BLaER1 treated with 17β-estradiol and CSF1 and Interleukin-3, amounts not matched to agents 10 nM and 100 nM (cell line): Measurements from ENCODE around the gene PPP1CA.
A peak's percentile ranks its signal among the peaks of the same experiment; 100 is the strongest.

ENCODE experiments used
- H3K27ac ChIP-seq, 11 experiments: shearing (Covaris generic); formaldehyde crosslinking; 2 replicates each; pipeline ENCODE4 v1.8.1; 2022
- H3K27me3 ChIP-seq, 11 experiments: shearing (Covaris generic); formaldehyde crosslinking; 2 replicates each; pipeline ENCODE4 v1.8.1; 2022
- H3K36me3 ChIP-seq, 11 experiments: shearing (Covaris generic); formaldehyde crosslinking; 2 replicates each; pipeline ENCODE4 v1.8.1; 2022
- H3K4me1 ChIP-seq, 10 experiments: shearing (Covaris generic); formaldehyde crosslinking; 2 replicates each; pipeline ENCODE4 v1.8.1; 2022
- H3K4me2 ChIP-seq, 11 experiments: shearing (Covaris generic); formaldehyde crosslinking; 2 replicates each; pipeline ENCODE4 v1.8.1; 2022
- H3K4me3 ChIP-seq, 10 experiments: shearing (Covaris generic); formaldehyde crosslinking; 2 replicates each; pipeline ENCODE4 v1.8.1; 2022
- H3K9ac ChIP-seq, 11 experiments: shearing (Covaris generic); formaldehyde crosslinking; 2 replicates each; pipeline ENCODE4 v1.8.1; 2022
- H3K9me3 ChIP-seq, 11 experiments: shearing (Covaris generic); formaldehyde crosslinking; replicated peaks in 1 of 11; 2 replicates each; pipeline ENCODE4 v1.8.1; 2022
- H4K20me1 ChIP-seq, 11 experiments: shearing (Covaris generic); formaldehyde crosslinking; 2 replicates each; pipeline ENCODE4 v1.8.1; 2022
- Cebpa-rat ChIP-seq, 11 experiments: shearing (Covaris generic); IDR thresholded peaks; 2 replicates each; pipeline ENCODE4 v1.8.1; 2022

Gene PPP1CA

DNA sequence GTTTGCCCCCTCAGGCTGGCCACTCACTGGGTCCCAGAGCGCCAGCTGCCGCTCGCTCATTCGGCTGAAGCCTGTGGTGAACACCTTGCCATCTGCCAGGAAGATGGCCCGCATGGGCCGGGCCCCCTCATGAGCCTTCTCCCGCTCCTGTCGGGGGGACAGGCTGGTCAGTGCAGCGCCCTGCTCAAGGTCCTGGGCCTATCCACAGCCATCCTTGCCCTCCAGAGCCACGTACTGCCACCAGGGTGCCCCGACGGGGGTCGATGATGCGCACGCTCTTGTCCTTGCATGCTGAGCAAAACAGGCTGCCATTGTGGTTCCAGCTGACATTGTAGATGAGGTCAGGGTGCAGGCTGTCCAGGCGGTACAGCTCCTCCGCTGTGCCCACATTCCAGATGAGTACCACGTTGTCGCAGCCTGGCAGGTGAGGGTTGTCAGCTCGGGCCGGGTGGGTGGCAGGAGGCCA lies 39.5 kb upstream of the PPP1CA start:
- Histone ChIP-seq H3K4me3 (peak overlapping the region in 5 of 10 experiments; percentile 1 to 34 (median 23); a peak in 5 of 20 replicates), H3K27me3 (no peaks in the 10 kb centered on the region), H3K9me3 (no peaks in the 10 kb centered on the region), H3K36me3 (peaks cover under 1 to 51% (median 4%) of the 10 kb centered on the region in 11 experiments; a peak in 18 of 22 replicates), H3K9ac (peak overlapping the region in 10 of 11 experiments; percentile 18 to 88 (median 56); a peak in 19 of 22 replicates), H4K20me1 (peaks cover 7 to 56% (median 30%) of the 10 kb centered on the region in 11 experiments; a peak in 20 of 22 replicates), H3K4me2 (peak overlapping the region; percentile 88 to 99 (median 98)), H3K4me1 (peaks cover 86 to 94% (median 91%) of the 10 kb centered on the region in 10 experiments), H3K27ac (peak overlapping the region in 8 of 11 experiments; percentile 2 to 97 (median 29); a peak in 12 of 22 replicates)
- no peak for TF ChIP-seq Cebpa-rat (IDR thresholded peaks at IDR 0.05)

DNA sequence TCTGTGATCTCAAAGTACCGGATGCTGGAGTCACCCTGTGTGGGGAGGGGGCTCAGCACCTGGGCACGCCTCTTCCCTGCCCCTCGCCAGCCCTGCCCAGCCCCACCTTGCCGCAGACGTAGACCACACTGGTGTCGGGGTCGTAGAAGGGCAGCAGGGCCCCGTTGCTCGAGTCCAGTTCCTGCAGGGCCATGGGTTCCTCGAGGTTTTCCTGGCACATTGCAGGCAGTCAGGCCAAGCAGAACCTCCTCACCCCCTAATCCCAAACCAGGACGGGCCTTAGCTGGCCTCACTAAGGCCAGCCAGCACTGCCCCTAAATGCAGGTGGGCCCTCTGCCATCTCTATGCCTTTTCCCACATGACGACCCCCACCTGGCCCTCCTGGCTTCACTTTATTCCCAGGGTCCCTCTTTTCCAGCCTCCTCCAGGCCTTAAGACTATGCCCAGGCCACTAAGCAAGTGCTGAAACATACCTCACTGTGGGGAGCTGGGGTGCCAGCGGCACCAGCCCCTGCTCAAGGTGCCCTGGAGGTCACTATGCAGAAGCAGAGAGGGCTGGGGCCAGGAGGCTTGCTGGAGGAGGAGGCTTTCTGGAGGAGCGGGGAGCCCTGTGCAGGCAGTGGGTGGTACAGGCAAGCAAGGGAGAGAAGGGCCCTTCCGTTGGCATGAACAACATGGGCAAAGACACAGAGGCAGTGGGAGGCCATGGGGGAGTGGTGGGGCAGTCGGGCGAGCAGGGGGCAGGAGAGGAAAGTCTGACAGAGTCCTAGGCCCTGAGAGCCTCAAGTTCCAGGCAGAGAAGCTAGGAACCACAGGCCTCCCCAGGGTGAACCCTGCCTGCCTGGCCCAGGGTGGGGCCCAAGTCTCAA lies 38.8 kb upstream of the PPP1CA start:
- H3K4me3 ChIP-seq, result peak overlapping the region in 6 of 10 experiments; percentile 1 to 38 (median 20); a peak in 6 of 20 replicates
- peak overlapping the region in 8 of 11 experiments; percentile 2 to 97 (median 29); a peak in 12 of 22 replicates for H3K27ac ChIP-seq
- TF ChIP-seq Cebpa-rat (IDR thresholded peaks at IDR 0.05), result no peak
- H3K4me2 ChIP-seq, result peak overlapping the region; percentile 88 to 99 (median 98)
- H3K9ac ChIP-seq, result peak overlapping the region; percentile 18 to 88 (median 56); a peak in 20 of 22 replicates
- no peaks in the 10 kb centered on the region for H3K9me3 ChIP-seq
- peaks cover 14 to 62% (median 37%) of the 10 kb centered on the region in 11 experiments; a peak in 20 of 22 replicates for H4K20me1 ChIP-seq
- peaks cover 7 to 58% (median 11%) of the 10 kb centered on the region in 11 experiments for H3K36me3 ChIP-seq
- H3K4me1 ChIP-seq, result peaks cover 88 to 94% (median 91%) of the 10 kb centered on the region in 10 experiments
- no peaks in the 10 kb centered on the region for H3K27me3 ChIP-seq

DNA sequence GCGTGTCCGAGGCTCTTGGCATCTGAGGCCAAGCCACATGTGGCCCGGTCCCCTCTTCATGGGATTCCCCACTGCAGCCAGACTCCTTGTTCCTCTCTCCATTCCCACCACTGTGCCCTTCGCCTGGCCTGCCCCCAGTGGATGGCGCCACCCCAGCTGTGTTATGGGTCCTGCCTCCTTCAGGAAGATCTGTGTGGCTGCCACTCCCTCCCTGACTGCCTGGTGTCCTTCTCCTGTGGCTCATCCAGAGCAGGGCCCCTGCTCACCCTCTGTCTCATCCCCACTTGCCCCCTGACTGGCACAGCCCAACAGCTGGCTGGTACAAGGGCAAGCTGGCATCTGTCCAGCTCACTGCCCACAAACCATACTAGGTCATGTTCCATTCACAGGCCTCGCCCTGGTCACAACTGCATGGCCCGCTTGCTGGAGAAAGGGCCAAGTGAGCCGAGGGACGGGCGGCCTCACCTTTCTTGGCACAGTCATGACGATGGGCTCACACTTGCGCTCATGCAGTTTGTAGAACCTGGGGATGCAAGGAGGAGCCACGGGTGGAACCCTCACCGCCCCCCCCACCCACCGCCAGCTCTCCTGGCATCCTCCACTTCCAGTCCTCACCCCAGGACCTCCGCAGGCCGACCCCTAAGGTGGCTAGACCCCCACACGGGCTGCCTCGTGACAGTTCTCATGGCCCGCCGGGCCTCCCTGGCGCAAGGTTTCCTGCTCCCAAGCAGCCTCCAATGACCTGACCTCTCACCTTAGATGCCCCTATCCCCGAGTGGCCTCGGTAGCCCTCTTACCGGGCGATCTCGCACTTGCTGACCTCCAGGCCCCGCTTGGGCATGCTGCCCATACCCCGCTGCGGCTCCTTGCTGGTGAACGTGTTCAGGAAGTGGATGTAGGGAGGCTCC lies 37.9 kb upstream of the PPP1CA start:
- Histone ChIP-seq H3K4me2 (peak overlapping the region; percentile 88 to 99 (median 98)), H3K36me3 (peaks cover 16 to 67% (median 20%) of the 10 kb centered on the region in 11 experiments), H3K9ac (peak overlapping the region; percentile 1 to 93 (median 82); a peak in 14 of 22 replicates), H3K27ac (peak overlapping the region in 8 of 11 experiments; percentile 20 to 97 (median 89); a peak in 11 of 22 replicates), H3K9me3 (no peaks in the 10 kb centered on the region), H3K4me3 (peak overlapping the region in 5 of 10 experiments; percentile 1 to 80 (median 34); a peak in 3 of 20 replicates), H3K27me3 (no peaks in the 10 kb centered on the region), H4K20me1 (peaks cover 23 to 70% (median 42%) of the 10 kb centered on the region in 11 experiments; a peak in 21 of 22 replicates), H3K4me1 (peaks cover 88 to 94% (median 92%) of the 10 kb centered on the region in 10 experiments)
- no peak for TF ChIP-seq Cebpa-rat (IDR thresholded peaks at IDR 0.05)

DNA sequence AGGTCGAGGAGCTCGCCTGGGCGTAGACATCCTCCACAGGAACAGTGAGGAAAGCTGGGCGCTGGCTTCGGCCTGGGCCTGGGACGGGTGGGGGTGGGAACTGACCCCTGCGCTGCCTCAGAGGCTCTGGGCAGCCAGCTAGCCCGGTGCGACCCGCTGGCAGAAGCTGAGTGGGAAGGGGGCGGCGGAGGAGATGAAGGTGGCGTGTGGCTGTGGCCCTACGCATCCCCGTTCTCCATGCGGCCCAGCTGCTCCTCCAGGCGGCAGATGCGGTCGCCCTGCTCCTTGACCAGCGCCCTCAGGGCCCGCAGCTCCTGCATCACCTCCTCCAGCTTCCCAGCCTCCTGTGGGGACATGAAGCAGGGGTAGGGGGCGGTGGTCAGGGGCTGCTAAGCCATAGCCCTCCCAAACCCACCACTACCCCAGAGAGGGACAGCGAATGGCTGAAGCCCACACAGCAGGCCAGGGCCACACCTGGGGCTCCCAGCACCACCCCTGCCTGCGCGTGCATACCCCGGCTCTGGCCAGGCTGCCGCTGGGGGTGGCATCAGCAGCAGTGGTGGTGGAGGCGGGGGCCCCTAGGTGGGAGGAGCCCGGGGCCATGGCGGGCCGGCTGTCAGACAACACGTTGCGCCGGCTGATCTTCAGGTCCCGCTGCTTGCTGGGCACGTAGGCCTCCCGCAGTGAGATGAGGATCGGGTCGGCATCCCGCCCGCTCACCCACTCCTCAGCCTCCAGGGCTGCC lies 36.7 kb upstream of the PPP1CA start:
- H3K36me3 ChIP-seq, result peaks cover 28 to 79% (median 32%) of the 10 kb centered on the region in 11 experiments
- peak overlapping the region; percentile 19 to 94 (median 83); a peak in 19 of 22 replicates for H3K9ac ChIP-seq
- peak overlapping the region in 9 of 11 experiments; percentile 72 to 97 (median 89); a peak in 17 of 22 replicates for H3K27ac ChIP-seq

DNA sequence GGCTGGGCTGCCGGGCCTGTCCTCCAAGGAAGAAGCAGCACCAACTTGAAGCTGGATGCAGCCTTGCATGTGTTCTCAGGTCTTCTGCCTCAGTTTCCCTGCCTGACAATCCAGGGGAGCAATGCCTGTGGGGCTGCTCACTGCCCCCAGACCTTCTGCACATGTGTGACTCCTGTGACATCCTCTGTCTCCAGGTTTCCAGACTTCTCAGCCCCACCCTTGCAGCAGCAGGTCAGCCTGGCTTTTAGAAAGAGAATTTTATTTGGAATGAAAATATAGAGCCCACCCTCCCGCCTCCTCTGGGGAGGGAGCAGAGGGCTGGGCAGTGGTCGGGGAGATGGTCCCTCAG lies 36.1 kb upstream of the PPP1CA start:
- no peaks in the 10 kb centered on the region for H3K9me3 ChIP-seq
- no peak for TF ChIP-seq Cebpa-rat (IDR thresholded peaks at IDR 0.05)
- no peaks in the 10 kb centered on the region for H3K27me3 ChIP-seq
- peaks cover 40 to 86% (median 55%) of the 10 kb centered on the region in 11 experiments; a peak in 21 of 22 replicates for H4K20me1 ChIP-seq
- H3K27ac ChIP-seq, result peak overlapping the region; percentile 46 to 97 (median 89); a peak in 19 of 22 replicates
- H3K9ac ChIP-seq, result peak overlapping the region; percentile 74 to 94 (median 83); a peak in 20 of 22 replicates
- H3K4me2 ChIP-seq, result peak overlapping the region; percentile 88 to 99 (median 98)
- peaks cover 34 to 84% (median 38%) of the 10 kb centered on the region in 11 experiments for H3K36me3 ChIP-seq
- peaks cover 86 to 99% (median 97%) of the 10 kb centered on the region in 10 experiments for H3K4me1 ChIP-seq
- peak overlapping the region; percentile 33 to 80 (median 70); a peak in 19 of 20 replicates for H3K4me3 ChIP-seq

More for the DNA sequence above, 36.7 kb upstream of the PPP1CA start:
- no peak for TF ChIP-seq Cebpa-rat (IDR thresholded peaks at IDR 0.05)
- Histone ChIP-seq H3K4me2 (peak overlapping the region; percentile 88 to 99 (median 98)), H4K20me1 (peaks cover 35 to 83% (median 55%) of the 10 kb centered on the region in 11 experiments; a peak in 21 of 22 replicates), H3K4me1 (peaks cover 86 to 96% (median 95%) of the 10 kb centered on the region in 10 experiments), H3K9me3 (no peaks in the 10 kb centered on the region), H3K27me3 (no peaks in the 10 kb centered on the region), H3K4me3 (peak overlapping the region in 8 of 10 experiments; percentile 68 to 80 (median 71); a peak in 16 of 20 replicates)

DNA sequence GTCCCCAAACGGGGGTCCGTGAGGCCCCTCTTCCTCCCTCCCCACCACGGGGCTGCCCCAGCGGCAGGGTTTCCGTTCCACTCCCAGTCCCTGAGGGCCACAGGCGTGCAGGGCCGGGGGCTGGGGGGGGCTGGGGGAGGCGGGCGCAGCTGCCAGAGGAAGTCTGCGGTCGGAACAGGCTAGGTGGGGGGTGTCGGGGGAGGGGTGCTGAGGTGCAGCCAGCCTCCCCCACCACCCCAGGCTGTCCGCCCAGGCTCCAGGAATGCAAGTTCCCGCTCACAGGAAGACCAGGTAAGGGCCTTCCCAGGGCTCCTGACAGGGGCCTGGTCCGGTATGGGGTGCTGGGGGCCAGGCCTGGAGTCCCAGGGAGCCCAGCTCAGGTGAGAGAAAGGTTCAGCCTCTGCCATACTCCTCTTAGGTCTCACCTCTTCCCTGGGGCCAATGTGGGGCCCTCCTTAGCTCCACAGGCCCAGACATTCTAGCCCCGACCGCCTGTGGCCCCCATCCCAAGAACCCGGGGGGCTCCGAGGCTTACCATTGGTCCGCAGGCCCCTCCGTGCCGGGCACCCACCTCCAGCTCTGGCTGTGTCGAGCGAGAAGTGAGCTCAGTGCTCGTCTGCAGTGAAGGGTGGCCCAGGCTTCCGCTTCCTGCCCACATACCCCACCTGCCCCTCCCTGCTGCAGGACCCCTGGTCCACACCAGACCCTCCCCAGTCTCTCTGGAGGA lies 35.6 kb upstream of the PPP1CA start, which contains the start of gene PTPRCAP:
PTPRCAP (minus strand) TSS at position 601 of the 727 bp plus-strand sequence; CDS start at position 538, 63 bp downstream.
- Histone ChIP-seq H3K27ac (peak within 1 kb of the TSS; percentile 46 to 97 (median 89); a peak in 21 of 22 replicates), H3K9me3 (no peaks in the 10 kb centered on the region), H3K4me3 (peak within 1 kb of the TSS; percentile 33 to 80 (median 70)), H3K36me3 (peaks cover 39 to 86% (median 43%) of the 10 kb centered on the region in 11 experiments), H3K9ac (peak within 1 kb of the TSS; percentile 74 to 94 (median 83)), H3K27me3 (no peaks in the 10 kb centered on the region), H4K20me1 (peaks cover 38 to 85% (median 59%) of the 10 kb centered on the region in 11 experiments; a peak in 21 of 22 replicates), H3K4me1 (peaks cover 80 to 98% (median 95%) of the 10 kb centered on the region in 10 experiments), H3K4me2 (peak within 1 kb of the TSS; percentile 88 to 99 (median 98))
- no peak for TF ChIP-seq Cebpa-rat (IDR thresholded peaks at IDR 0.05)
